DND-41 (cell line): Measurements from ENCODE around the gene GYPC.

Source experiments
- ATAC-seq: fragments of 200-7000 bp; cut with Tn5 transposase; 3 replicates; pipeline ENCODE4 v1.9.1; 2021; ENCODE audit warnings: low read depth; ENCODE audit not compliant: insufficient read depth
- DNase-seq: peaks from one replicate; pipeline ENCODE4 v3.0.0-alpha.2; 2020
- H2AFZ ChIP-seq: 2 replicates; pipeline ENCODE4 v1.6.0; 2012; ENCODE audit warnings: low read depth, low read length
- H3K27ac ChIP-seq: 2 replicates; pipeline ENCODE4 v1.5.1; 2012; ENCODE audit warnings: low read length, inconsistent platforms
- H3K27me3 ChIP-seq: fragments of 200-600 bp; sonication (generic); 2 replicates; pipeline ENCODE4 v1.6.0; 2012; ENCODE audit warnings: low read length, mild to moderate bottlenecking, inconsistent platforms; ENCODE audit not compliant: insufficient read depth, poor library complexity
- H3K36me3 ChIP-seq: 2 replicates; pipeline ENCODE4 v1.5.1; 2012; ENCODE audit warnings: low read length, inconsistent platforms; ENCODE audit not compliant: insufficient read depth
- H3K4me1 ChIP-seq: 2 replicates; pipeline ENCODE4 v1.5.1; 2012; ENCODE audit warnings: mild to moderate bottlenecking, low read length; ENCODE audit not compliant: insufficient read depth
- H3K4me2 ChIP-seq: 2 replicates; pipeline ENCODE4 v1.6.0; 2012; ENCODE audit warnings: mild to moderate bottlenecking, moderate library complexity, low read length, inconsistent platforms; ENCODE audit not compliant: insufficient read depth
- H3K4me3 ChIP-seq, 2 experiments: fragments of 200-600 bp in 1 of 2; shearing (Covaris generic) in 1 of 2; 2 replicates each; pipeline ENCODE4 v1.5.1; 2012 to 2016; ENCODE audit warnings: inconsistent platforms in 2 of 2, low read length in 2 of 2, mild to moderate bottlenecking in 2 of 2, low read depth in 1 of 2, moderate library complexity in 1 of 2
- H3K79me2 ChIP-seq: 2 replicates; pipeline ENCODE4 v1.6.0; 2012; ENCODE audit warnings: low read length, inconsistent platforms; ENCODE audit not compliant: insufficient read depth
- H3K9ac ChIP-seq: 2 replicates; pipeline ENCODE4 v1.6.0; 2012; ENCODE audit warnings: low read depth, mild to moderate bottlenecking, inconsistent platforms, low read length, moderate library complexity
- H3K9me3 ChIP-seq: 2 replicates; pipeline ENCODE4 v1.5.1; 2012; ENCODE audit warnings: low read length, moderate library complexity, mild to moderate bottlenecking, inconsistent platforms; ENCODE audit not compliant: insufficient read depth, severe bottlenecking
- H4K20me1 ChIP-seq: 2 replicates; pipeline ENCODE4 v1.6.0; 2012; ENCODE audit warnings: low read length; ENCODE audit not compliant: insufficient read depth
- CTCF ChIP-seq: IDR thresholded peaks from 2 replicates; pipeline ENCODE4 v1.5.1; 2012; ENCODE audit warnings: borderline replicate concordance, low read length, moderate library complexity, mild to moderate bottlenecking; ENCODE audit not compliant: poor library complexity, severe bottlenecking; ENCODE audit errors: extremely low read depth
- EZH2 ChIP-seq: IDR thresholded peaks from 3 replicates; pipeline ENCODE4 v1.6.1; 2012; ENCODE audit warnings: borderline replicate concordance, low read depth, mild to moderate bottlenecking, moderate library complexity, low read length, inconsistent platforms; ENCODE audit not compliant: severe bottlenecking

The GYPC gene

DNA sequence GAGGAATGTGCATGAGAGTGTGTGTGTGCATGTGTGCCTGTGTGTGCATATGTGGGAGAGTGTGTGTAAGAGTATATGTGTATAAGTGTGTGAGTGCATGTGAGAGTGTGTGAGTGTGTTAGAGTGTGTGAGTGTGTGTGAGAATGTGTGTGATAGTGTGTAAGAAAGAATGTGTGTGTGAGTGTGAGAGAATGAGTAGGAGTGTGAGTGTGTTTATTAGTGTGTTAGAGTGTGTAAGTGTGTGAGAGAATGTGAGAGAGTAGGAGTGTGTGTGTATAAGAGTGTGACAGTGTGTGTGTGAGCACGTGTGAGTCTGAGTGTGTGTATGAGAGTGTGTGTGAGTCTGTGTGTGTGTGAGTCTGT, 21.2 kb downstream of the GYPC start:
- Histone ChIP-seq H3K9ac (no peak overlapping the region), H3K27ac (no peak overlapping the region), H3K36me3 (no peaks in the 10 kb centered on the region), H3K4me3 (no peak overlapping the region), H3K9me3 (peaks cover 7% of the 10 kb centered on the region), H2AFZ (no peak overlapping the region), H3K4me1 (no peaks in the 10 kb centered on the region), H3K79me2 (no peaks in the 10 kb centered on the region), H4K20me1 (no peaks in the 10 kb centered on the region), H3K27me3 (no peaks in the 10 kb centered on the region), H3K4me2 (no peak overlapping the region)
- ATAC-seq (no peak), DNase-seq (no peak)
- TF ChIP-seq CTCF (no peak), EZH2 (no peak)

DNA sequence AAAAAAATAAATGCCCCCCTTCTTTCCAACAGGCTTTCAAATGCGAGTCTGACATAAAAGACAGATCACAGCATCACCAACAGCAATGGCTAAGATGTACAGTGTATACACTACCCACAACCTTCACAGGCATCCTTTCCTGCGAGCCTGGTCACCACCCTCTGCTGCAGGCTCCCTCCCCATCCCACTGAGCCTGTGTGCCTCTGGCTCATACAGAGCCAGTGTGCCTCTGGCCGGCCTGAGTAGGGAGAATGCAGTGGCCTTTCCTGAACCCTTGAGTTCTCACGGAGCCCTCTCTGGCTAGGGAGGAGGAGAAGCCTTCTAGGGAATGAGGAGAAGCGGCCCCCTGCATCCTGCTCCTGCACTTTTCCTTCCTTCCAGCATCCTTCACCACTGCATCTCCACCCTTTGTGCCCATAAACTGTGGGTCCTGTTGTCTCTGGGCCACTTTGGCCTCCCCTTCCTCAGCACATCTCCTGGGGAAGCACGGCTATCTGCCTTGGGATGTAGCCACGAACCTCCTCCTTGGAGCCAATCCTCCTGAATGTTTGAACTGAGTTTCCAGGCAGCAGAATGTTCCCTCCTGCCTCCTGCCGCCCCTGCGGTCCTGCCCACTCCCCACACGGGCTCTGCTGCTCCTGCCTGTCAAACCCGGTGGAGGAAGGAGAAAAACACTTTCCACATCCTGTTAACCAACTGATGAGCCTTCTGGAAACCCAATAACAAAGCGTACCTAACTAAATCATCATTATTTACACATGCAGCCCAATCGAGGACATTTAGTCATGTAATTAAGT, 22.5 kb downstream of the GYPC start:
- Histone ChIP-seq H3K4me2 (no peak overlapping the region), H3K4me3 (no peak overlapping the region), H3K9me3 (peaks cover 7% of the 10 kb centered on the region), H3K4me1 (no peaks in the 10 kb centered on the region), H2AFZ (no peak overlapping the region), H3K9ac (no peak overlapping the region), H3K27ac (no peak overlapping the region), H3K79me2 (no peaks in the 10 kb centered on the region), H3K36me3 (no peaks in the 10 kb centered on the region), H4K20me1 (no peaks in the 10 kb centered on the region), H3K27me3 (no peaks in the 10 kb centered on the region)
- no peak for TF ChIP-seq EZH2
- TF ChIP-seq CTCF, result no peak
- ATAC-seq (no peak), DNase-seq (no peak)

DNA sequence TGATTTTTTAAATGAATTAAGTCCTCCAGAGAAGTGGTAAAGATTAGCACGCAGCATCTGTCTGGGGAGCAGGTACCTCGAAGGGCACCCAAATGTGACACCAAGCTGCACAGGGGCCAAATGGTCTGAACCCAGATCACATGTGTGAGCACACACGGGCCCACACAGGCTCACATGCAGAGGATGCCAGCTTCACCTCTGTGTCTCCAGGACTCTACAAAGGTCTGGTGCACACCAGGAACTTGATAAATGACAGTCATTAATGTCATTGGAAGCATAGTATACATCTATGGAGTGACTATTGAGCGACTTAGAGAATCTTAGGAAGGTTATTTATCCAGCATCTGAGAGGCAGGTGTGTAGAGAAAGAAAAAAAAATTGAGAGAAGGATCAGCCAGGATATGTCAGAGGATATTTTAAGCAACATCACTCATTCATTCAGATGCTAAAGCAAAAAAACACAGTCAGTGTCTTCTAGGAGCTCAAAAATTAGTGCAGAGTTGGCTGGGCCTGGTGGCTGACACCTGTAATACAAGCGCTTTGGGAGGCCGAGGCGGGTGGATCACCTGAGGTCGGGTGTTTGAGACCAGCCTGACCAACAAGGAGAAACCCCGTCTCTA, 23.2 kb downstream of the GYPC start:
- Histone ChIP-seq H3K4me1 (no peaks in the 10 kb centered on the region), H3K27me3 (no peaks in the 10 kb centered on the region), H3K4me3 (no peak overlapping the region), H3K4me2 (no peak overlapping the region), H4K20me1 (no peaks in the 10 kb centered on the region), H3K9me3 (peaks cover 7% of the 10 kb centered on the region), H3K27ac (no peak overlapping the region), H2AFZ (no peak overlapping the region), H3K36me3 (no peaks in the 10 kb centered on the region), H3K9ac (no peak overlapping the region), H3K79me2 (no peaks in the 10 kb centered on the region)
- no peak for TF ChIP-seq EZH2
- DNase-seq, result no peak
- no peak for ATAC-seq

DNA sequence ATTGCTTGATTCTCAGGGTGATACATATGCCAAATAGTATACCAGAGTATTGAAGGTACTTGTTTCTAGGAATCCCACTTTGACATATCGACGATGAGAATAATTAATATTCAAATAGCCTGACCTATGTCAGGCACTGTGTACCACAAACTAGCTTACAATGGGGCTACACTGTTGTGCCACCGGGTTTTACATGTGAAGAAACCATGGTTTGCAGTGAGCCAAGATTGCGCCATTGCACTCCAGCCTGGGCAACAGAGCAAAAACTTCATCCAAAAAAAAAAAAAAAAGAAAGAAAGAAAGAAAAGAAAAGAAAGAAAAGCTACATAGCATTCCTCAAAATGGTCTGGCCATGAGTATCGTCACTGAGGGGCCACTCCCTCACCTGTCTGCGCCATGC, 25.5 kb downstream of the GYPC start:
- H2AFZ ChIP-seq, result no peak overlapping the region
- H3K9me3 ChIP-seq, result no peaks in the 10 kb centered on the region
- no peaks in the 10 kb centered on the region for H3K27me3 ChIP-seq
- H3K4me3 ChIP-seq, result no peak overlapping the region
- H3K27ac ChIP-seq, result no peak overlapping the region
- no peaks in the 10 kb centered on the region for H4K20me1 ChIP-seq
- ATAC-seq (no peak), DNase-seq (no peak)
- H3K4me1 ChIP-seq, result peaks cover 3% of the 10 kb centered on the region; the same call in 1 of the 2 replicates
- H3K36me3 ChIP-seq, result no peaks in the 10 kb centered on the region
- no peak overlapping the region for H3K4me2 ChIP-seq
- TF ChIP-seq CTCF, result no peak
- H3K79me2 ChIP-seq, result no peaks in the 10 kb centered on the region
- no peak overlapping the region for H3K9ac ChIP-seq
